Measurements from ENCODE around the gene E2F1.

Gene E2F1

DNA sequence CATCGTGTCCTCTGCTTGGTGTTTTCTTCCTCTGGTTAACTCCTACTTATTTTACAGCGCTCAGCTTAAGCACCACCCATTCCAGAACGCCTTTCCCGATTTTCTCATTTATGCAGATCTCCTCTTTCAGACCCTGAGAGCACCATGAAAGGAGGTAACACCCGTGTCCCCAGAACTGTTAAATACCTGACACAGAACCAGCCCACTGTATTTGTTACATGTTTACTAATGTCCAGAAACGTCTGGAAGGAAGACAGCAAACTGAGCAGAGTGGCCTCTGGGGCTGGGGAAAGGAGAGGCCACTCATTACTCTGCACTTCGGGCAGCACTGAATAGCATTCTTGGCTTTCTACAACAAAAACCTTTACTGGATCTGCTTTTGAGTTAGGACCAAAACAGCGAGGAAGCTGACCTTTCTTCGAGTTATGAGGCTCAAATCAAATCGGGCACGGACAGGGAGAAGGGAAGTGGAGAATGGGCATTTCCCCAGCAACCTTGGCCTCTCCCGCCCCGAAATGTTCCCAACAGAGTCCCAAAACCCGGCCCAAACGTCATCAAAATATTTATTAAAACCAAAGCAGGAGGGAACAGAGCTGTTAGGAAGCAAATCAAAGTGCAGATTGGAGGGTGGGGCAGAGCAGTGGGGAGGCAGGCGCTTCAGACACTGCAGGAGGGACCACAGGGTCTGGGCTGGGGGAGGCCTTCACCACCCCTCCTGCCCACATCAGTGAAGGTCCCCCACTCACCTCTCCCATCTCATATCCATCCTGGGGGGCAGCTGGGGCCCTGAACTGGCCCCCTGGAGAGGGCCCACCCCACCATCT is 10.8 kb downstream of the E2F1 start:
- TF ChIP-seq, protein P1, sequence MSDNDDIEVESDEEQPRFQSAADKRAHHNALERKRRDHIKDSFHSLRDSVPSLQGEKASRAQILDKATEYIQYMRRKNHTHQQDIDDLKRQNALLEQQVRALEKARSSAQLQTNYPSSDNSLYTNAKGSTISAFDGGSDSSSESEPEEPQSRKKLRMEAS (IDR thresholded peaks at IDR 0.05; ENCODE audit: low read depth, low read length), result no peak
- TF ChIP-seq MYC (IDR thresholded peaks at IDR 0.05; ENCODE audit: low read depth, low read length) (no peak), POLR2A (IDR thresholded peaks at IDR 0.05; ENCODE audit: extremely low read depth, insufficient read length) (no peak), CTCF (IDR thresholded peaks at IDR 0.05; ENCODE audit: low read depth, low read length) (no peak)
- peak overlapping the region; percentile 16 for H3K4me3 ChIP-seq (ENCODE audit: low read depth, low read length)

GRCh38 chr20:33674294-33675135 is 11.7 kb downstream of the E2F1 start, which contains the start of gene NECAB3:
NECAB3 (minus strand) TSS chr20:33674428; CDS start chr20:33674352, 76 bp downstream.
- peak within 1 kb of the TSS; percentile 74 for H3K4me3 ChIP-seq (ENCODE audit: low read depth, low read length)
- peak; percentile 42 for TF ChIP-seq MYC (IDR thresholded peaks at IDR 0.05; ENCODE audit: low read depth, low read length)
- no peak for TF ChIP-seq CTCF (IDR thresholded peaks at IDR 0.05; ENCODE audit: low read depth, low read length)
- peak; percentile 79 for TF ChIP-seq POLR2A (IDR thresholded peaks at IDR 0.05; ENCODE audit: extremely low read depth, insufficient read length)
- TF ChIP-seq, protein P1 (IDR thresholded peaks at IDR 0.05; ENCODE audit: low read depth, low read length), result no peak; the same call in 1 of the 2 replicates
- DNase-seq (ENCODE audit: low read depth), result peak; percentile 82

More for the DNA sequence above, 10.8 kb downstream of the E2F1 start:
- no peak for DNase-seq (ENCODE audit: low read depth)

DNA sequence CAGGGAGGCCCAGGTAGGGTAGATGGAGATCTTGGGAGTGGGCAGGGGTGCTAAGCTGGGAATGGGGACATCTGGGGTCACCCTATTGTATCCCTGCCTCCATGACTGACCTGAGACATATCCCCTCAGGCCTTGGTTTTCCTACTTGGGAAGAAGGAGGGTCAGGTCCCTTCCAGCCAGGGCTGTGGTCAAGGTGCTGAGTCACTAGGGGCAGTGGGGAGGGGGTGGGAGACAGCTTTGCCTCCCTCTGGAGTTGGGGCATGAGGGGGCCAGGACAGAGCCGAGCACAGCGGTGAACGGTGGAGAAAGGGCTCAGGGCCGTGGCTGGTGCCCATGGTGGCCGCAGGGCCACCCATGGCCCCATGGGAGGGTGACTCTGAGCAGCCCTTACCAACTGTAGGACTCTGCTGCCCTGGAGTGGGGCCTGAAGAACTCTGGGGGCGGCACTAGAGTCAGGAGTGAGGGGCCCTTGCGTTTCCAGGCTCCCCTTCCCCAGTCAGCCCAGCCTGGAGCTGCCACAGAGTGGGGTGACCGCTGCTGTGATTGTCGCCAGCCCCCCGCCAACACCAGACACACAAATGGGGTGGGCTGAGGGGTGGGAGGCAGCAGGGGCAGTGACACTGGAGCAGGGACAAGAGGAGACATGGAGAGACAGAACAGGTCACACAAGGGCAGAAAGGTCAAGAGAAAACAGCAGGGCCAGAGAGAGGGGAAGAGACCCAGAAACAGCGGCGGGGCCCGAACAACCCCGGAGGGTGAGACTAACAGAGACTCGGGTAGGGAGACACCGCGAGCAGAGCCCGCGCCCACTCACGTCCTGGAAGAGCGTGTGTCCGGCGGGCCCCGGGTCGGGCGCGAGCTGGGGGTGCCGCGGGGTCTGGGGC is 12.5 kb downstream of the E2F1 start:
- DNase-seq (ENCODE audit: low read depth), result peak; percentile 31
- TF ChIP-seq POLR2A (IDR thresholded peaks at IDR 0.05; ENCODE audit: extremely low read depth, insufficient read length) (no peak), MYC (IDR thresholded peaks at IDR 0.05; ENCODE audit: low read depth, low read length) (no peak), CTCF (IDR thresholded peaks at IDR 0.05; ENCODE audit: low read depth, low read length) (no peak)
- TF ChIP-seq, protein P1 (IDR thresholded peaks at IDR 0.05; ENCODE audit: low read depth, low read length), result no peak
- H3K4me3 ChIP-seq (ENCODE audit: low read depth, low read length), result peak overlapping the region; percentile 74

DNA sequence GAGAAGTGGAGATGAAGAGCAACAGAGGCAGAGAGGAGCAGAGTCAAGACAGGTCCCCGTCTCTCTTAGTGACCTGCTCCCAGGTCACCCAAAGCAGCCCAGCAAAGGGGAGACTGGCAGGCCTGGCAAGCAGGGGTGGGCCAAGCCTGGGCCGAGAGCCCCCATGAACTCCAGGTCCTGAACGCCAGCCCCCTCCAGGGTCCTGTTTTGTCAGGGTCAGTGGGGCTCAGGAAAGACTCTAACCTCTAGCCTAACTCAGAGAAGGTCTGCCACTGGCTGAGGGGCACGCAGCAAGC is 13.1 kb downstream of the E2F1 start:
- TF ChIP-seq MYC (IDR thresholded peaks at IDR 0.05; ENCODE audit: low read depth, low read length) (no peak), POLR2A (IDR thresholded peaks at IDR 0.05; ENCODE audit: extremely low read depth, insufficient read length) (no peak), CTCF (IDR thresholded peaks at IDR 0.05; ENCODE audit: low read depth, low read length) (no peak)
- TF ChIP-seq, protein P1 (IDR thresholded peaks at IDR 0.05; ENCODE audit: low read depth, low read length), result no peak
- DNase-seq (ENCODE audit: low read depth), result no peak
- H3K4me3 ChIP-seq (ENCODE audit: low read depth, low read length), result peak overlapping the region; percentile 74

Data from NB4 (cell line).